Activated gamma-delta T cell (primary cell): ENCODE results near the gene HS3ST3A1.

ENCODE experiments used
- DNase-seq: peaks from one replicate; lab custom pipeline; 2025; lab: John Stamatoyannopoulos, UW
- total RNA-seq, 2 donors: gene quantifications; one replicate each; lab custom pipeline; 2026; lab: John Stamatoyannopoulos, UW

Gene HS3ST3A1
- 0 to 0.05 reads per million in 2 donors for total RNA-seq

DNA sequence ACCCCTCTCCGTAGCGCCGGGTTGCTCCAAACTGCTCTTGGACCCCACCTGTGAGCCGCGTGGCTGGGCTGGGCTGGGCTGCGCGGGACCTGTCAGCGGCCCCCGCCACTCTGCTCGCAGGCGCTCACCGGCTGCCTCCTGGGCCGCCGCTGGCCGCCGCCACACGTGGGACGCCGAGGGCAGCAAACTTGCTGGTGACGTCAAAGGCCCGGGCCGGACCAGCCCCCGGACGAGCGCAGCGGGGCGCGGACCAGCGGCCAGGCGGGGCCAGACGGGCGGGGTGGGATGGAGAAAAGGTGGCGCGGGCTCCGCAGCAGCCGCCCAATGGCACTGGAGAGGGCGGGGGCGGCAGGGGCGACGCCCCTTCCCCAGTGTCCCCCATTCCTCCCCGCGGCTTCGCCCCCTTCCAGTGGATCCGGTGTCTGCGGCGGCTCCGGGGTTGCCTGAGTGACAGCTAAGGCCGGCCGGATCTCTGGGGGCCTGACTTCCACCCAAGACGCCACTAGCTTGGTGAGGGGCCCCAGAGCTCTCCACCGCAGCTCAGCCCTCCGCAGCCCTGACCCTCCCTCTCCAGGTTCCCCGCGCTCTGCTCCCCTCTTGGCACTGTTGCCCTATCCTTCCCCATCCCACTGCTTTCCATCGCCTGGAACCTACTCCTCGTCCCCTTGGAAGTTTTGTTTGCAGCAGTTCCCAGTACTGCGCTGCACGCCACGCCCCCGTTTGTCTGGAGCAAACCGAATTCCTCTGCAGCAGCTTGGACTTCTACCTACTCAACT, at the start of gene HS3ST3A1:
Gene HS3ST3A1, minus strand, starts transcription at position 154 of the 776 bp plus-strand sequence. CDS start 800 bp downstream, outside the sequence.
- no peak for DNase-seq

DNA sequence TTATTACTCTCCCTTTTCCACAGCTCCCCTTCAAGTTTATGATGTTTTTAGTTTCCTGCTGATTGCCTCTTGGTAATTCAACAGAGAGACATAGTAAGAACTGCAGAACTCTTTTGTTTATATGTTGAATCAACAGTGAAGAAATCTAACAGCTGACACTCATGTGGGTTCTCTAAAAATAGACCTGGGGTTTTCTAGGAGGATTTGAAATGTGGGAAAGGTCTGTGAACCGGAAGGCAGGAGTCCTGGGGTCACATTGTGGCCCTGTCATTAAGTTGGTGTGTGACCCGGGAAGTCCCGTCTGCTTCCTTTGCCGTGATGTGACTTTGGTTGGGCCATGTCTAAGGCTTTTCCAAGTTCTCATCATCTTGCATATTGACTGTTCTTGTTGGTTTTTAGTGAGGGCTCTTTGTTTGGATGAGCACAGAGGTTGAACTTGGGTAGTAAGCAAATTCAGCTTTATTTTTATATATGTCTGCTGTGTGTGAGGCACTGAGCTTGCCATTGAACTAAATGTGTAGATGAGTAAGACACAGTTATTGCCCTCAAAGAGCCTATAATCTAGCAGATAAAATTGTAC, 48.5 kb upstream of the HS3ST3A1 start:
- no peak for DNase-seq

DNA sequence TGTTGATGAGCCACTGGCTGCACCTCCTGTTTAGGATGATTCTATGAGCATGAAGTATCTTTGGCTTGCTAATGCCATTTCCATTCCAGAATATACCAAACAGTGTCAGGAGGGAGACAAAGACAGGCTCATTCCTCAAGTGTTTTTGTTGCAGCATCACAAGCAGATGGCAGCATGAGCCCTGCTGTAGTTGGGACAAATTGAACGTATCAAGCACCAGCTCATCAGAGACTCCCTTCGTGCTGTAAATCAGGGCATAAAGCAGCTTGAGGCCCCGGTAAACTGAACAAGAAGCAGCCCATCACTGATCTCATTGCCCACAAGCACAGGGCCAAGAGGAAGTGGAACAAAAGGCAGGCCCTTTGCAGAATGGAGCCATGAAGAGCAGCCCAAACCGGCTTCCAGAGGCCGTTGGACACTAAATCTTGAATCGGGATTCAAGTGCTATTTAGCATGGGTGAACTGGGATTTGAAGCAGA, 45.9 kb upstream of the HS3ST3A1 start:
- no peak for DNase-seq

DNA sequence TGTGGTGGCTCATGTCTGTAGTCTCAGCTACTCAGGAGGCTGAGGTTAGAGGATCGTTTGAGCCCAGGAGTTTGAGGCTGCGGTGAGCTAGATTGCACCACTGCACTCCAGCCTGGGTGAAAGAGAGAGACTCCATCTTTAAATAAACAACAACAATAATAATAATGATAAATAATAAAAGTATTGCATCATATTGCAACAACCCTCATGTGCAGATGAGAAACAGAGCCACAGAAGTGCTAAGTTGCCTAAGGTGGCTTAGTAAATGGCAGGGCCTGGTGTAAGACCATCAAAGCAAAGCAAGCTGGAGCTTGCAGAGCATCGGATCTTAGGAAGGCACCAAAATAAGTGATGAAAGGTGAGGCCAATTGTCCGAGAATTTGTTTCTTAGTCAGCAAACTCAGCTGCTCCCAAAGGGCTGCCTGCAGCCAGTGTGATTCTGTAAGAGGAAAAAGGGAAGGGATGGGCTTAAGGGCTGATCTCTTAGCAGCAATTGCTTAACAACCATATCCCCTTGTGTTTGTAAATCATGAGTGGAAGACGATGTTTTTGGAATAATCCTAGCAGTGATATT, 45.3 kb upstream of the HS3ST3A1 start:
- DNase-seq, result no peak

GRCh38 chr17:13646411-13646810, 44.7 kb upstream of the HS3ST3A1 start:
- DNase-seq, result no peak

DNA sequence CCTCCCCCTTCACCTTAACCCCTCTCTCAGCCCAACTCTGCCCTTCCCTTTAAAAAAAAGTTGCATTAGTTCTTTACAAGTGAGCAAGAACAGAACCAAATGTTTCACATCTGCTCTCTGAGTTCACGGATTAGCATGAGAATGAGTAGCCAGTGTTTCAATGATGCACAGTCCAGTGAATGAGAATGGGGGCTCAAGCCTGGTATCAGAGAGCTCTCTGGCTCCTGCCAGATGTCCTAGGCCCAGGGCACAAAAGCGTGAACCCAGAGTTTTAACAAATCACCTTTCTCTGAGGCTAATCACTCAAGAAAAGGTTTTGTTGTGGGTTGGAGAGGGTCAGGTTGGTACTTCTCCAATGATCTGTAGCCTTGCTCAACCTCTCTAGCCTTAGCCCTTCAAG, 41.5 kb upstream of the HS3ST3A1 start:
- DNase-seq, result no peak

GRCh38 chr17:13642188-13642587, 40.5 kb upstream of the HS3ST3A1 start:
- no peak for DNase-seq

DNA sequence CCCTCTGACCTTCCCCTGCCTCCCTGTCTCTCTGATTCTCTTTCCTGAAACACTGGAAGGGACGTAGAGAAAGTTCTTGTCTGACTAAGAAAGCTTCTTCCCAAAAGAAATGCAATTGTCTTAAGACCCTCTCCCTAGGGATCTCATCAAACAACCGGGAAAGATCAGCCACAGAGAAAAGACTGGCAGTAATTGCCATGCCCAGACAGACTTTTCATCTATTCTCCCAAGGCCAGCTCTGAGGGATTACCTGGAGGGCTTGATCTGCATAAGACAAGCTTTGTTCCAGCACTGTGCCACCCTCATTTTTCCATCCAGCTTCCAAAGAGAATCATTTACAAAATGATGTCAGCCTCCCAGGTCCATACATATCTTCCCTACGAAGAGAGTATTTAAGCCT, 38.8 kb upstream of the HS3ST3A1 start:
- no peak for DNase-seq

- no peak for DNase-seq
Observed at GRCh38 chr17:13638855-13639458, 37.2 kb upstream of the HS3ST3A1 start.

- no peak for DNase-seq
Observed at GRCh38 chr17:13636951-13637350, 35.2 kb upstream of the HS3ST3A1 start.

GRCh38 chr17:13635951-13636350, 34.2 kb upstream of the HS3ST3A1 start:
- DNase-seq, result no peak

DNA sequence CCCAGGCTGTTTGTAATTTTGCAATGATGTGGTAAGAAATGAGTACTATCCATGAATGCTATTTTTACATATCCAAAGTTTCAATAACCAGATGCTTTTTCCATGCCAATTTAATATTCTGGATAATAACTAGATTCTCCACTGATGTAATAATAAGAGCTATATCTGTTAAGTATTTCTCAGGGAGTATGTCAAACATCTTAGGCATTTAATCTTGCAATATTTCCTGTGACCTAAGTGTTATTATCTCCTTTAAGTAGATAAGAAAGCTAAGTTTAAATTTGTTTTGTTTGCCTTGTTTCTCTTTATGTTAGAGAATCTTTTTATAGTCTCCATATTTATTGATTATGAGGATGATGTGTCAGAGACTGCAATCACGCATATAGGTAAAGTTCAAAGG, 32.3 kb upstream of the HS3ST3A1 start:
- no peak for DNase-seq

- DNase-seq, result no peak
Observed at GRCh38 chr17:13631529-13631928, 29.8 kb upstream of the HS3ST3A1 start.

- no peak for DNase-seq
Observed at GRCh38 chr17:13626703-13627102, 25.0 kb upstream of the HS3ST3A1 start.

DNA sequence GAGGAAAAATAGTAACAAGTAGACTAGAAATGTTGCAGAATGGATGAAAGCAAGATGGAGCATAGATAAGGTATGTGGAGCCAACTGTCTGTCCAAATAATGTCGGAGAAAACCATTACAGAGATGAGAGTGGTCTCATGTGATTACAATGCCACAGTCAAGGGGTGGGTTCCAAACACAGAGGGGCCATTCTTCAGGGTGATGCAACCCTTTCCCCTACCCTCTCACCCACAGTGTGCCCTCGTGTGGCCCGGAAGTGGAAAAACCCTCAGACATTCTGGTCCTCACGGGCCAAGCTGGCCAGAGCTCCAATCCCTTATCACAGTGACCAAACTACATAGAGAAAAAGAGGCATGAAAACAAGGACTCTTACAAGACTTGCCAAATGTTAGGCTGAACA, 17.7 kb upstream of the HS3ST3A1 start:
- no peak for DNase-seq

DNA sequence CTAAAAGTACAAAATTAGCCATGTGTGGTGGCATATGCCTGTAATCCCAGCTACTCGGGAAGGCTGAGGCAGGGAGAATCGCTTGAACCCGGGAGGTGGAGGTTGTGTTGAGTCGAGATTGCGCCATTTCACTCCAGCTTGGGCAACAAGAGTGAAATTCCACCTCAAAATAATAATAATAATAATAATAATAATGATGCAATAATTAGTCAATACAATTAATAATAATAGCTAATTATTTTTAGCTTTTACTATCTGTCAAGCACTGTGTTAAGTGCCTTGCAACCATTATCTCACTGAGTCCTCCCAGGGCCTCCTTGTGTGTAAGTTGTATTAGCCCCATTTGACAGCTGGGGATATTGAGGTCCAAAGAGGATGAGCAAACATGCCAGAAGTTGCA, 14.3 kb upstream of the HS3ST3A1 start:
- no peak for DNase-seq

DNA sequence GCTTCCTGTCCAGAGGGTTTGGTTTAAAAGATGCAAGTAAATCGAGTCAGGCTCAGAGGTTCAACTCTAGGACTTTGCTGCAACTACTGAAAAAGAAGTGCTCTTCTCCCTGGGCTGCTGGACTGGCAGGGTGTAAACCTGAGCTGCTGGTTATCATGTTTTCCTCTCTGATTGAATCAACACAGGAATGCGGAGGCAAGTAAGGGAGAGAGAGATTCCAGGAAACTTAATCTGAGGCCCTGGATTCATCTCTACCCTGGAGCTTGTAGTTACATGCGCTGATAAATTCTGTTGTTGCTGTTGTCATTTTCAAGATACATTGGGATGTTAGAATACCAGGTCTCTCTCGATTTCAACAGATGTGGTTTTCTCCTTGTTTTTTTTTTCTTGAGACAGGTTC, 8.2 kb upstream of the HS3ST3A1 start:
- no peak for DNase-seq

- DNase-seq, result no peak
Observed at GRCh38 chr17:13601322-13601775, 380 bp downstream of the HS3ST3A1 start.

DNA sequence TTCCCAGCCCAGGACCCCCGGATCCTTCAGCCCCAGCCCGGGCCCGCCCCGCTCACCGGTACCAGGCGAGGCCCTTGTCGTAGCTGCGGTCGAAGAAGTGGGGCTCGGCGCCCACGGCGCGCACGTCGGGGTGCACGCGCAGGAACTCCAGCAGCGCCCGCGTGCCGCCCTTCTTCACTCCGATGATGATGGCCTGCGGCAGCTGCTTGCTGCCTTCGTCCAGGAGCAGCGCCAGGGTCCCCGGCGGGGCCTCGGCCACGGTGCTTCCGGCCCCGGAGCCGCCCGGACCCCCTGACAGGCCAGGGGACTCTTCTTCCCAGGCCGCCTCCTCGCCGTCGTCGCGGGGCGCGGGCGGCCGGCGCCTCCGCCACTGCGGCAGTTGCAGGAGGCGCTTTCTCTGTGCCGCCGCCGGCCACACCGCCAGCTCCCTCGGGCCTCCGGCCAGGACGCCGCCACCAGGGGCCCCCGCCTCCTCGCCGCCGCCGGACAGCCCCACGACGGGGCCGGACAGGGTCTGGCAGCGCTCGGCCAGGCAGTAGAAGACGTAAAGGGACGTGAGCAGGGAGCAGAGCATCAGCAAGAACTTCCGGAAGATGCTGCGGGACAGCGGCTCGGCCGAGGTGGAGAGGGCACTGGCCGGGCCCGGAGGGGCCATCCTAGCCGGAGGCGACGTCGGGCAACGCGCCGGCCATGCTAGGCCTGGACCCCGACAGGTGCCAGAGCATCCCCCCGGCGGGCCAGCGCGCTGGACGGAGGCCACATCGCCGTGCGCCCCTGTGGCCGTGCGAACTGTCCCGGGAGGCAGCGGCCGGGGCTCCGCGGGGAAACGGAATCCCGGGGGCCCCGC, 1.0 kb downstream of the HS3ST3A1 start:
- peak; percentile 13 for DNase-seq

DNA sequence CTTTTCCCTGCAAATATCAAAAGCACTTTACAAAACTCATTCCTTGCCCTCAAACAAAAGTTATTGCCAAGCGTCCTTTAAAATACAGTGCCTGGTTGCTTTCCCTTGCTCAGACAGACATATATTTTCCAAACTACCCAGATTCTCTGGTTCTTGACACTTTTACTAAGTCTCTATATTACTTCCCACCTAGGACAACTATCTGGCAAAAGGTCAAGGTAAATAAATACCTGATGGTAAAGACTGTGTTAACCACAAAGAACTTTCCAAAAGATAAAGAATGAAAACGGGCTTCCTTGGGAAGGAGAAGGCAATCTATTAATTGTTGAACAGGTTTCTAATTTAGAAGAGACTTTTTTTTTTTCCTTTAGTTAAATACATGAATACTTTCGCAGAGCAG, 1.9 kb downstream of the HS3ST3A1 start:
- DNase-seq, result no peak

DNA sequence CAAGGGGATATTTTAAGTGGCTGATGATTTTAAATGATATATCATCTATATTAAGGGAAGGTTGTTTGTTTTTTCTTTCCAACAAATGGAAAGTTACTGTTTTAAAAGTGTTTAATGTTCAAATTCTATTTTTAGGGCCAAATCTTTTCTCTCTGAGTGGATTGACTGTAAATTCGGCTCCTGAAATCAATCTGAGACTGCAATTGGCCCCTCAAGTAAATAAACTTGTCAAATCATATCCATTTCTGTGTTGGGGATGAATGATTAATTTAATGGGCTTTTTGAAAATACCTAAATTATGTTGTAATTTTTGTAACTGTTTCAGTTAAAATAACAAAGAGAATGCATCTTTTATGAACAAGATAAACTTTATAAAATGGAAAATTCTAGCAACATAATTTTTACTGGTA, 2.6 kb downstream of the HS3ST3A1 start:
- no peak for DNase-seq
